HG02623 (cell line): ENCODE measurements around the gene BBS4.
"Not testable (repeated sequence)": the region's sequence is repeated elsewhere in the genome, so short reads cannot be mapped to it uniquely, and the experiment has no call there.

Experiments used
- ATAC-seq: cut with Tn5 transposase; IDR thresholded peaks from one replicate; pipeline ENCODE4 v1.9.1; 2021; ENCODE audit warnings: moderate library complexity; ENCODE audit not compliant: unreplicated experiment

Gene BBS4, protein sequence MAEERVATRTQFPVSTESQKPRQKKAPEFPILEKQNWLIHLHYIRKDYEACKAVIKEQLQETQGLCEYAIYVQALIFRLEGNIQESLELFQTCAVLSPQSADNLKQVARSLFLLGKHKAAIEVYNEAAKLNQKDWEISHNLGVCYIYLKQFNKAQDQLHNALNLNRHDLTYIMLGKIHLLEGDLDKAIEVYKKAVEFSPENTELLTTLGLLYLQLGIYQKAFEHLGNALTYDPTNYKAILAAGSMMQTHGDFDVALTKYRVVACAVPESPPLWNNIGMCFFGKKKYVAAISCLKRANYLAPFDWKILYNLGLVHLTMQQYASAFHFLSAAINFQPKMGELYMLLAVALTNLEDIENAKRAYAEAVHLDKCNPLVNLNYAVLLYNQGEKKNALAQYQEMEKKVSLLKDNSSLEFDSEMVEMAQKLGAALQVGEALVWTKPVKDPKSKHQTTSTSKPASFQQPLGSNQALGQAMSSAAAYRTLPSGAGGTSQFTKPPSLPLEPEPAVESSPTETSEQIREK

DNA sequence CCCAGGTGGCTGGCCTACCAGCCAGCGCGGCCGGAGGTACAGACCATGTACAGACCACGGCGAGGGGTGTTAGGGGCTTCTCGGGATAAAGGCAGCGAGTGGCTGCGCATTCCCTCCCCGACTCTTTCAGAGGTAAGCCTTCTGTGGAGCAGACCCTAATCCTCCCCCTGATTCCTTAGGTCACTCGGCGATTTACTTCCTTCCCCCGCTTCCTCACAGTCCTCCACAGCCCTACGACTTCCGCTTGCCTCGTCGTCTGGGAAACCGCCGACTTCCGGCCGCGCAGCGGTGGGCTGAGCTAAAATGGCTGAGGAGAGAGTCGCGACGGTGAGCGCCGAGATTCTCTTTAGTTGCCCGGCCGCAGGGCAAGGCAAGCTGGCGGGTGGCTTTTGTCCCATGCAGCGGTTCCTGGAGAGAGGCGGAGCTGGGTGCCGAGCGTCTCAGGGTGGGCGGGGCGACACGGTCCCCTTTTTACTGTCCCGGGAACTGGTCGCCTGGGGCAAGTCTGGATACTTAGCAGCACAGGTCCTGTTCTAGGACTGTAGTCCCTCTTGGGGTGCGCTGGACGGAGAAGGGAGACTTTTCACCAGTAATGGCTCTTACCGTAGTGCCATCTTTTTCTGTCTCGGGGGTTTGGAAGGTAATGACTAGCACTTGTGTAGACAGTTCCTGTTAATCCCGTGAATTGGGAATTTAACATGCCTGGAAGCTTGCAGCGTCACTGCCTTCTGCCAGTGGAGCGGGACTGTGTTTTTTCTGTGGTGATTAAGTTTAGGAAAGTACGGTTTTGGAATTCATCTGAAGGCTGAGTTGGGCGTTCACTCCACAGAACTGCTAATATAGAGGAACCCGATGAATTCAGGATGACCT lies at the start of gene BBS4, which contains the start of gene HIGD2B:
Gene BBS4, plus strand, starts transcription at position 283 of the 870 bp plus-strand sequence. Its CDS starts 21 bp downstream, at position 304.
Gene HIGD2B, minus strand, starts transcription at position 258 of the 870 bp plus-strand sequence. CDS start 9,808 bp downstream, outside the sequence.
- peak; percentile 94 for ATAC-seq

DNA sequence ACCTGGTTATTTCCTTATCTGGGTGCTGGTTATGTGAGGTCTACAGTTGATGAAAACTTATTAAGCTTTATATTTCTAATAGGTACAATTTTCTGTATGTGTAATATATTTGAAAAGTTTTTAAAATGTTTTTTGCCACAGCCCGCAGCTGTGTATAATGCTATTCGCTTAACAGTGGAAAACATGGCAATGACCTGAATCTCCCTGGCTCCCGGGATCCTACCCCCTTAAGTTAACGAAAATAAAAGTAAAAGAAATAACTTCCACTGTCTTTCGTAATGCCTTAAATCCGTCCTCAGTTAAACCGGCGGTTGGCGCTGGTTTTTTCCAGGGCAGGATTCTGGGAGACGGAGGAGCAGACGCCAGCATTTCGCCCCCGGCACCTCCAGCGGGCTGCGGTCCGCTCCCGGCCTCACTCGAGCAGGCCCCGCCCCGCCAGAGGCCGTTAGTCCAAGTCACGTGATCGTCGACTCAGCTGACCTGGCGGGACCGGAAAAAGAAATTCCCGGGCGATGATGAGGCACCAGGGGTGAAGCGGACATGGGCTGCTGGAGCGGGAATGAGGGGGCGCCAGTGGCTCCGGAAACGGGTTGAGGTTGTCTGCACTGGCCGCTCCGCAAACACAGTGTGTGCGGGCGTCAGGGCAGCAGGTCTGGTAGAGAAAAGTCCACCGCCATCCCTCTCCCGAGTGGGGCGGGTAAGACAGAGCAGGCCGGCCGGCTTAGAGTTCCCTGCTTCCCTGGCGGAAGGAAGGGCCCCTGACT lies 49.3 kb upstream of the BBS4 start:
- ATAC-seq: peak; percentile 56

DNA sequence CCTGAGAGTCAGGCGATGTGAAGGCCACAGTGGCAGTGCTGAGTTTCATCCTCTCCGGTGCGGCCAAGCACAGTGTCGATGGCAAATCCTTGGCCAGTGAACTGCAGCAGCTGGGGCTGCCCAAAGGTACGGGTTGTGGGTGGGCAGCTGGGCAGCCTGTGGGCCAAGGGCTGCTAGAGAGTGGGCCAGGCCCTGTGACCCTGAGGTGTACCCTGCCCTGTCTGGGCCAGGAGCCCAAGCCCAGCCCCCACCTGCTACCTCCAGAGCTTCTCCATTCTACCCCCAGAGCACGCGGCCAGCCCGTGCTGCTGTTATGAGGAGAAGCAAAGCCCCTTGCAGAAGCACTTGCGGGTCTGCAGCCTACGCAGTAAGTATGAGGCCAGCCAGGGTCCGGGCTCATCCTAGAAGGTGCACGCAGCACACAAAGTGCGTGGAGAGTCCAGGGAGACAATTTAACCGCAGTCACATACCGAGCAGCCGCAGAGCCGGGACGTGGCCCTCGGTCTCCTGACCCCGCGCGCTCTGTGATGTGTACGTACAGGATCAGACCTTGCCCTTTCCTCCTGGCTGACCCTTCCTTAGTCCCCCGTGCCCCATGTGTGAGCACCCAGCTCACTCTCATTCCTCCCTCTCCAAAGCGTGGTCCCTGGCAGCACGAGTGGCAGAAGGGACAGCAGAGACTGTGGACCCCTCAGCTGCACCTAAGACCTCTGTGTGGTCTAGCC lies 46.1 kb upstream of the BBS4 start:
- ATAC-seq: not testable (repeated sequence)

- not testable (repeated sequence) for ATAC-seq
Measured at GRCh38 chr15:72642271-72642670, 43.7 kb upstream of the BBS4 start.

DNA sequence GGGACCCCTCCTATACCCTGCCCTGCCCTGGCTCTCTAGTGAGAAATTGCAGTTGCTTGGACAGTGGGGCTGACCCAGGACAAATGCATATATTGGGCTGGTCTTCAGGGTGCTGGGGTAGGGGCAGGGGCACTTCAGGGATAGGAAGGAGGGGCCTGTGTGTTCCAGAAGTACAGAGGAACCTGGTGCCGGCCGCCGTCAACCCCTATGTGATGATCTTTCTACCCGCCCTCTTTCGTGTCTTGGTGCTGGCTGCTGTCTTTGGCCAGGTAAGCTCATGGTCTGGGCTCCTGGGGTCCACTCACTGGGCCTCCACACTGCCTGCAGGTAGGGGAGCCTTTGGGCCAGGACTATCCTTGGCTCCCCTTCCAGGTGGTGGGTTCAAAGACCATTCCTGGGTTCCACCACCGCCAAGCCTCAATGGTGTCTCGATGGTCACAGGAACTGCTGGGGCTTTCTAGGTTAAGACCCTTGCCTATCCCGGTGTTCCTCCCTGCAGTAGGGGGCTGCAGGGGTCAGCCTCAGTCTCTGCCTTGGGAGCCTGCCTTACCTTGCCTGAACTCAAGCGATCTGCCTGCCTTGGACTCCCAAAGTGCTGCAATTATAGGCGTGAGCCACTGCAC lies 37.3 kb upstream of the BBS4 start:
- not testable (repeated sequence) for ATAC-seq

DNA sequence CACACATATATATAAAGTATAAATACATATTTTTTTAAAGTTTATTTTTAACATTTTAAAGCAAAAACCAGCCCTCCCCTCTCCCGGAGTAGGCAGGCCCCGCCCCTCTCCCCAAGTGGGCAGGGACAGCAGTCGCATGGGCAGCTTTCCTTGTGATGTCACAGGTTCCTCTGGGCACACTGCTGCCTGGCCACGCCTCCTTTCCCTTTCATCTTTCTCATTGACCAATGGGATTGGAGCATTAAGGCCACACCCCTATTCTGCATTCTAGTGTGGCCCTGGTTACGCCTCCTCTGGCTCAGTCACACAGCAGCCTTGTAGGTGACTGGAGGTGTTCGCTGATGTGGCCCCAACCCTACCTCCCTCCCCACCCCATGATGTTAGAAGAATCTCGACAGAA lies 31.6 kb upstream of the BBS4 start, which contains the start of gene GOLGA6B:
Gene GOLGA6B, plus strand, starts transcription at position 301 of the 400 bp plus-strand sequence. Its CDS starts 41 bp downstream, at position 342.
- not testable (repeated sequence) for ATAC-seq

DNA sequence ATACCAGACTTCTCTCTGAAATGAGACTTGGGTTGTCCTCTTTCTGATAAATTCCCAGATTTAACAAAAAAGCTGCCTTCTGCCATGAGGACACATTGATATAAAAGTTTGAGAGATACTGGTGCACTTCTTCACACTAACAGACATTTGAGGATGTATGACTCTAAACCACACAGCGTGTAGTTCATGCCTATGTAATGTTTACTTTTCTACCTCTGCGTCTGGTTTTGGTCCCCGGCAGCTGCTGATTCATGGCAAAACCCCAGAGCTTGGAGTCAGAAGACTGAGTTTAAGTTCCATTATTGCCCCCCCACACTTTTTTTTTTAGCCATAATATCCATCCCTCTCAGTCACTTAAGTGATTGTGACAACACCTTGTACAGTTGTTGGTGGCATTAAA lies 30.0 kb upstream of the BBS4 start:
- not testable (repeated sequence) for ATAC-seq

- not testable (repeated sequence) for ATAC-seq
Measured at GRCh38 chr15:72661081-72661480, 24.9 kb upstream of the BBS4 start.

DNA sequence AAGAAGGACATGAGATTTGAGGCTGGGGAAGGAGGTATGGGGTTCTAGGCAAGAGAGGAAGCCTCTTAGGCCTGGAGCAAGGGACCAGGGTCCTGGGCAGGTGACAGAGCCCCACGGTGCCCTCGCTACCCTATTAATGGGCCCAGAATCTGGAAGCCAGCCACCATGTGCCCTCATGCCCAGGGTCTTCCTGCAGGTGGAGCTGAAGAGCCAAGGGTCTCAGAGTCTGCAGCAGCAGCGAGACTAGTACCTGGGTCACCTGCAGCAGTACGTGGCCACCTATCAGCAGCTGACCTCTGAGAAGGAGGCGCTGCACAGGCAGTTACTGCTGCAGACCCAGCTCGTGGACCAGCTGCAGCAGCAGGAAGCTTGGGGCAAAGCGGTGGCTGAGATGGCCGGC lies 22.1 kb upstream of the BBS4 start:
- ATAC-seq: not testable (repeated sequence)

DNA sequence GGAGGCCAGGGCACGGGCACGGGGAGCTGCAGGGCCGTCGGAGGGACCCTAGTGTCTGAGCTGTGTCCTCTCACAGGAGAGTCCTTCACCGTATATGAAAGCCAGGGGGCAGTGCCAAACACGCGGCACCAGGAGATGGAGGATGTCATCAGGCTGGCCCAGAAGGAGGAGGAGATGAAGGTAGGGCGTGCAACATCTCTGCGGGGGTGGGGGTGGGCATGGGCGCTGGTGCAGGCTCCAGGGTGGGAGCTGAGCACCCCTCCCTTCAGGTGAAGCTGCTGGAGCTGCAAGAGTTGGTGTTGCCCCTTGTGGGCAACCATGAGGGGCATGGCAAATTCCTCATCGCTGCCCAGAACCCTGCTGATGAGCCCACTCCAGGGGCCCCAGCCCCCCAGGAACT lies 20.3 kb upstream of the BBS4 start:
- ATAC-seq: not testable (repeated sequence)

- not testable (repeated sequence) for ATAC-seq
Measured at GRCh38 chr15:72669803-72670202, 16.2 kb upstream of the BBS4 start.

- ATAC-seq: peak; percentile 88
Measured at GRCh38 chr15:72670656-72671352, 15.2 kb upstream of the BBS4 start.

DNA sequence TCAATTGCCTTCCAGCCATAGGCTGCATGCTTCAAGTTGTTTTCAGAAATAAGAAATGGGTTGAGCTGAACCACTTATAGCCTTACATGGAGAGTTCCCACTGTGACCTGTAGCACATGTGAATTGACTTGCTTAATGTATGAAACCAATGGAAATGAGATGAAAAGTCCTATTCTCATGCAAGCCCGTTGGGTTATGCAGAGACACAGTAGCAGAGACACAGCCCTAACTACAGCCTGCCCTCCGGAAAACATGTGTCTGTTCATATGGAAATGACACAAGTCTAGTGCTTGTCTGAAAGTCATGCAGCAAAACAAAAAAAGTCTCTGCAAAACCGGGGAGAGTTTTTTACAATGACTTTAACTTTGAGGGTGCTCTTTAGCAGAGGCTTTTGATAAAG lies 14.5 kb upstream of the BBS4 start:
- ATAC-seq: no peak

DNA sequence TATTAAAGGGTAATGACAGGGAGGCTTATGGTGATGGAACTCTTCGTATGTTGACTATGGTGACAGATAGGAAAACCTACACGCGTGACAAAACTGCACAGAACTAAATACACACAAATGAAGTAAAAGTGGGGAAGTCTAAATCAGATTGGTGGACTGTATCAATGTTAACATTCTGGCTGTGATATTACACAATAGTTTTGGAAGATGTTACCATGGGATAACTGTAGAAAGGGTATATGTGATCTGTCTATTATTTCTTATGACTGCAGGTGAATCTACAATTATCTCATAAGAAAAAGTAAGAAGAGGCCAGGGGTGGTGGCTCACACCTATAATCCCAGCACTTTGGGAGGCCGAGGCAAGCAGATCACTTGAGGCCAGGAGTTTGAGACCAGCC lies 9.2 kb upstream of the BBS4 start:
- no peak for ATAC-seq

GRCh38 chr15:72680931-72681330 lies 5.1 kb upstream of the BBS4 start:
- ATAC-seq: no peak

DNA sequence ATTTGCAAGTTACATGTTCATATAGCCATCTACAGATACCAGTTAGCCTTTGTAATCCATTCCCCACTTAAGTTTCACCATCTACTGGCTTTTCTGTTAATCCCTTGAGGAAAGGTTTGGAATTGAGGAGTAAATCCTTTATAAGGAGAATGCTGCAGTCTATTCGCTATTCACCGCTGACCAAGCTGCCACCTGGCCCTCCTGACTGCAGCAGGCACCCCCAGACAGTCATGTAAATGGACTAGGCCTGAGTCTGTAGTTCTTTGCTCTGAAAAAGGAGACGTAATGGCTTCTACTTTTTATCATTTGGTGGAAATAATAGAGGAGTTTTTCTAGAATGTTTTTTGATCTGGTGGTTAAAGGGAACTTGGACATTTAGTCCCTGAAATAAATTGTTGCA lies 3.2 kb upstream of the BBS4 start:
- no peak for ATAC-seq

GRCh38 chr15:72685301-72685924 lies 594 bp upstream of the BBS4 start:
- ATAC-seq: no peak

- no peak for ATAC-seq
Measured at GRCh38 chr15:72688697-72689096, 2.7 kb downstream of the BBS4 start.
